ENCODE data around the gene NFATC4.

Gene NFATC4

DNA sequence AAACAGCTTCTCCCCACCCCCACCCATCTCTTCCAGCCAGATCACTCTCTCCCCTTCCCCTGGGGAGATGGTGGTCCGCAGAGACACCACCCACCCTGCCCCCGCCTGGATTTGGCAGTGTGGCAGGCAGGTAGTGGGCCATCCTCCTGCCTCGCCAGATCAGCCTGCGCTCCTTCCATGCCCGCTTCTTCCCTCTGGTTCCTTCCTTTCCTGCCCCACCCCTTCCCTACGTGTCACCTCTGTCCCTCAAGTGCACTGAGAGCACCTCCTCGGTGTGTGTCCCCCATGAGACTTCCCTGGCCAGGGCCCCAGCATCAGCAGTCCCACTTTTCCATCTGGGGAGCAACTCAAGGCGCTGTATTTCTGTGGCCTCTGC is 31.5 kb downstream of the NFATC4 start:
- CTCF ChIA-PET: interaction anchor here (1.1 to 1.3 kb wide), 2 partner anchors 12 to 32 kb away, joined by 4 to 8 read pairs; no protein-coding TSS in a partner anchor

DNA sequence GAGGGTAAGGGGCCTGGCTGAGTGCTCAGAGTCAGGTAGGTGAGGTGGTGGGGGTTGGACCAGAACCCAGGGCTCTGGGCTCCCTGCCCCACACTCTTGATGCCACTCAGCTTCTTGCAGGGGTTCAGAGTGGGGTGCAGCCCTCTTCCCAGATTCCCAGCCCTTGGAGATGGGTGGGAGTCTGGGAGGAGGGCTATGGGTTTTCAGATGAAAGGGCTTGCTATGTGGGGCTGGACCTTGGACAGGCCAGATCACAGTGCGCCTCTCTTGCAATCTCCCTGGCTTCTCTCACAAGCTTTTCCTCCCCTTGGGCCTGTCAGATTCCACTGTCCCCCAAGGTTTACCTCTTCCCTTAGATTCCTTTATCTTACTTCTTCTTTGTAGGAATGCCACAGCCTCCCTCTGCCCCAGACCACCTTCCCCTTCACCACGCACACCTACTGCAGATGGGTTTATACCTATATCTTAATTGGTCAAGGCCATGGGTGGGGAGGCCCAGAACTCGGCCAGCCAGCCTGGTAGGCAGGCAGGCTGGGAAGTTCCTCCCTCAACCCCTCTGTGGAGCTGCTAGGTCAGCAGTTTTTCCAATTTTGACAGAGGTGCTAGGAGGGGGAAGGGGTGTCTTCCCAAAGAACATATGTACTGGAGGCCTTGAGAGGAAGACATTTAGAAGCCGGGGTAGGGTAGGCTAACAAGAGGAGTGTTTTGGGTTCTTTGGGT is 32.2 kb downstream of the NFATC4 start:
- no peak for DNase-seq (ENCODE audit: extremely low spot score)
- CTCF ChIA-PET: interaction anchor here (1.5 kb wide), 1 partner anchor 67 kb away, joined by 5 read pairs; no protein-coding TSS in a partner anchor
- no peak for TF ChIP-seq TARDBP (IDR thresholded peaks at IDR 0.05)
- TF ChIP-seq FOXK2 (IDR thresholded peaks at IDR 0.05): no peak
- no peak for TF ChIP-seq FOXM1 (IDR thresholded peaks at IDR 0.05; ENCODE audit: borderline replicate concordance)
- TF ChIP-seq LEF1 (IDR thresholded peaks at IDR 0.05; ENCODE audit: borderline replicate concordance): no peak
- TF ChIP-seq L3MBTL2 (conservative IDR thresholded peaks at IDR 0.05): no peak
- TF ChIP-seq ZNF384 (IDR thresholded peaks at IDR 0.05): no peak
- TF ChIP-seq, protein P1, sequence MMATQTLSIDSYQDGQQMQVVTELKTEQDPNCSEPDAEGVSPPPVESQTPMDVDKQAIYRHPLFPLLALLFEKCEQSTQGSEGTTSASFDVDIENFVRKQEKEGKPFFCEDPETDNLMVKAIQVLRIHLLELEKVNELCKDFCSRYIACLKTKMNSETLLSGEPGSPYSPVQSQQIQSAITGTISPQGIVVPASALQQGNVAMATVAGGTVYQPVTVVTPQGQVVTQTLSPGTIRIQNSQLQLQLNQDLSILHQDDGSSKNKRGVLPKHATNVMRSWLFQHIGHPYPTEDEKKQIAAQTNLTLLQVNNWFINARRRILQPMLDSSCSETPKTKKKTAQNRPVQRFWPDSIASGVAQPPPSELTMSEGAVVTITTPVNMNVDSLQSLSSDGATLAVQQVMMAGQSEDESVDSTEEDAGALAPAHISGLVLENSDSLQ (IDR thresholded peaks at IDR 0.05): no peak
- TF ChIP-seq NFRKB (IDR thresholded peaks at IDR 0.05): no peak
- TF ChIP-seq SP1 (IDR thresholded peaks at IDR 0.05): no peak
- no peak for TF ChIP-seq BHLHE40 (IDR thresholded peaks at IDR 0.05; ENCODE audit: borderline replicate concordance)
- no peak for TF ChIP-seq ELF4 (IDR thresholded peaks at IDR 0.05)
- TF ChIP-seq ARNT (IDR thresholded peaks at IDR 0.05): no peak
- TF ChIP-seq SUZ12 (IDR thresholded peaks at IDR 0.05): no peak
- TF ChIP-seq CTBP1 (IDR thresholded peaks at IDR 0.05; ENCODE audit: borderline replicate concordance): no peak

More for the DNA sequence above, 31.5 kb downstream of the NFATC4 start:
- POLR2A ChIA-PET: interaction anchor here (1.0 to 2.5 kb wide), 6 partner anchors 10 to 34 kb away, joined by 3 to 10 read pairs (median 6); partner anchors contain the start of genes CBLN3 and KHNYN
- no peak for TF ChIP-seq NFRKB (IDR thresholded peaks at IDR 0.05)
- no peak for TF ChIP-seq BHLHE40 (IDR thresholded peaks at IDR 0.05; ENCODE audit: borderline replicate concordance)
- TF ChIP-seq FOXA1 (IDR thresholded peaks at IDR 0.05): no peak
- no peak for TF ChIP-seq SP1 (IDR thresholded peaks at IDR 0.05)
- no peak for TF ChIP-seq TARDBP (IDR thresholded peaks at IDR 0.05)
- no peak for TF ChIP-seq ARNT (IDR thresholded peaks at IDR 0.05)
- no peak for TF ChIP-seq ELF4 (IDR thresholded peaks at IDR 0.05)
- no peak for TF ChIP-seq HDGF (IDR thresholded peaks at IDR 0.05; ENCODE audit: borderline replicate concordance)
- TF ChIP-seq LEF1 (IDR thresholded peaks at IDR 0.05; ENCODE audit: borderline replicate concordance): no peak
- TF ChIP-seq L3MBTL2 (conservative IDR thresholded peaks at IDR 0.05): no peak
- TF ChIP-seq CTBP1 (IDR thresholded peaks at IDR 0.05; ENCODE audit: borderline replicate concordance): no peak
- TF ChIP-seq FOXM1 (IDR thresholded peaks at IDR 0.05; ENCODE audit: borderline replicate concordance): no peak
- TF ChIP-seq SUZ12 (IDR thresholded peaks at IDR 0.05): no peak
- TF ChIP-seq ZNF384 (IDR thresholded peaks at IDR 0.05): no peak
- no peak for TF ChIP-seq FOXK2 (IDR thresholded peaks at IDR 0.05)
- TF ChIP-seq, protein P1 (IDR thresholded peaks at IDR 0.05): no peak
- no peak for DNase-seq (ENCODE audit: extremely low spot score)

DNA sequence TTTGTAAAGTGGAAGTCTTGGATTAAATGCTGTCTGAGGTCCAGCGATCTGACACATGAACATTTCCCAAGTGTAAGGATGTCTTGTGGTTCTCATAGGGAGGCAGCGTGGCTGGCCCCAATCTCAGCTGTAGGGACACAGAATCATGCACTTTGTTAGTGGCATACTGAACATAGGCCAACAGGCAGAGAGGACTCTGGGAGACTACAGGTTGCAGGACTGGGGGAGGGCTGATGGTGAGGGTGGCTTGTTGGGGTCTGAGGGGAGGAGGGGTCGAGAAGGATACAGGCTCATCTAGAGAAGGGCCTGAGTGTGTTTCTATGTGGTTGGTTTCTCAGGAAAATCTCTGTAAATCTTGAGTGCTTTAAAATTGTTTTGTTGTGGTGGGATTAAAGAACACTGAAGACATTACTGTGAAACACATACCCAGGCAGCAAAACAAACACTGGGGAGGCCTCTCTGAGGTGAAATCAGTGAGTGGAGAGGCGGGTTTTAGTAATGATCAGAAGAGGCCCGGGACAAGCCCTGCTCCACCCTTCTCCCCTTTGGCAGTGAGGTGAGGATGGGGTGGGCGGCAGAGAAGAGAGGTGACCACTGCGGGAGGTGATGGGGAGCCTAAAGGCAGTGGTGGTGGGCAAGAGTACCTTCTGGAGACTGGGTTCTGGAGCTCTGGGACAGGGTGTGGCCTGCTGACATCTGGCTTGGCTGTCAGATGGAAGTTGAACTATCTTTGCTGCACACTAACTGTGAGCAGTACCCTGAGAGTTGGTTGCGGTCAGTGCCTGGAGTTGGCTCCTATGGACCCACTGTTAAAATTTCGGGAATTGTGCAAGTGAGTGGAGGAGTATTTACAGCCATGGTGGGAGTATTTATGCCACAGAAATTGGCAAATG is 34.1 kb downstream of the NFATC4 start:
- ChIA-PET CTCF (interaction anchor here (1.5 kb wide), 1 partner anchor 68 kb away, joined by 5 read pairs; no protein-coding TSS in a partner anchor), POLR2A (interaction anchor here (1.5 to 3.7 kb wide), 2 partner anchors 29 to 40 kb away, joined by 6 to 16 read pairs; partner anchors contain the start of genes KHNYN and SDR39U1)
- TF ChIP-seq BHLHE40 (IDR thresholded peaks at IDR 0.05; ENCODE audit: borderline replicate concordance) (no peak), LEF1 (IDR thresholded peaks at IDR 0.05; ENCODE audit: borderline replicate concordance) (no peak), TARDBP (IDR thresholded peaks at IDR 0.05) (no peak), L3MBTL2 (conservative IDR thresholded peaks at IDR 0.05) (no peak), SP1 (IDR thresholded peaks at IDR 0.05) (no peak), CTBP1 (IDR thresholded peaks at IDR 0.05; ENCODE audit: borderline replicate concordance) (no peak), FOXK2 (IDR thresholded peaks at IDR 0.05) (no peak), ARNT (IDR thresholded peaks at IDR 0.05) (no peak), HDGF (IDR thresholded peaks at IDR 0.05; ENCODE audit: borderline replicate concordance) (no peak), ELF4 (IDR thresholded peaks at IDR 0.05) (no peak)
- DNase-seq (ENCODE audit: extremely low spot score): no peak

More for the DNA sequence above, 32.2 kb downstream of the NFATC4 start:
- POLR2A ChIA-PET: interaction anchor here (1.5 to 2.5 kb wide), 4 partner anchors 9 to 42 kb away, joined by 5 to 10 read pairs (median 7); partner anchors contain the start of genes CBLN3, KHNYN and SDR39U1

DNA sequence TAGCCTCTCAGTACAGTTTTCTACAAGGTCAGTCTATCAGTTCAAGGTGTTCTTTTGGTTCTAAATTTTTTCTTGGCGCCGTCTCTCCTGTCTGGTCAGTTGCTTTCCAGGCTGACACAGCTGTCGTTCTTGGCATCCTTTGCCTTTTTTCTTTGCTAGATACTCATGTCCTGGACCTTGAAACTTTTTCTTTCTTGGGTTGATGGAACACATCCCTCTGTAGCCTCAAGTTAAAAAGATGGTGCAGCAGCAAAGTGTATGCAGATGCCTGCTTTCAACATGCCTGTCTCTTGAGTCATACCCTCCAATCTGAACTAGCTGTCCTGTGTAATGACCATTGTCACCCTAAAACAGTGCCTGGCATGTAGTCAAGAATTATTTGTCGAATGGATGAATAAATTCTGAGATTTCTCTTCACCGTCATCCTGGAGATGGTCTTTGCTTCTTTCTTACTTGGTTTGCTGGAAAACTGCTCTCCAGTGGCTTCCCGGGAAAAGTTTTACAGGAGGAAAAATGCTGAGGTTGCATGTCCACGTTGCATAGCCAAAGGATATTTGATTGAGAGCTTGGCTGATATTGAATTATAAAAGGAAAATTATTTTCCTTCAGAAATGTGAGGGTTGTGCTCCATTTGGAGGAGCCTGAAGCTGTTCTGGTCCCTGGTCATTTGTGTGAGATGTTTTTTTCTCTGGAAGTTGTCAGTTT is 35.5 kb downstream of the NFATC4 start:
- ChIA-PET CTCF (interaction anchor here (1.0 to 1.4 kb wide), 2 partner anchors 26 to 28 kb away, joined by 3 to 7 read pairs; no protein-coding TSS in a partner anchor), POLR2A (interaction anchor here (3.7 kb wide), 1 partner anchor 27 kb away, joined by 16 read pairs; the partner anchor contains the start of gene KHNYN)
- DNase-seq (ENCODE audit: extremely low spot score): no peak
- TF ChIP-seq ZNF384 (IDR thresholded peaks at IDR 0.05) (no peak), SP1 (IDR thresholded peaks at IDR 0.05) (no peak), FOXM1 (IDR thresholded peaks at IDR 0.05; ENCODE audit: borderline replicate concordance) (no peak), ELF4 (IDR thresholded peaks at IDR 0.05) (no peak), SUZ12 (IDR thresholded peaks at IDR 0.05) (no peak), TARDBP (IDR thresholded peaks at IDR 0.05) (no peak), FOXK2 (IDR thresholded peaks at IDR 0.05) (no peak), CTBP1 (IDR thresholded peaks at IDR 0.05; ENCODE audit: borderline replicate concordance) (no peak), NFRKB (IDR thresholded peaks at IDR 0.05) (no peak), LEF1 (IDR thresholded peaks at IDR 0.05; ENCODE audit: borderline replicate concordance) (no peak), ARNT (IDR thresholded peaks at IDR 0.05) (no peak), FOXA1 (IDR thresholded peaks at IDR 0.05) (no peak), BHLHE40 (IDR thresholded peaks at IDR 0.05; ENCODE audit: borderline replicate concordance) (no peak), HDGF (IDR thresholded peaks at IDR 0.05; ENCODE audit: borderline replicate concordance) (no peak), L3MBTL2 (conservative IDR thresholded peaks at IDR 0.05) (no peak)
- TF ChIP-seq, protein P1 (IDR thresholded peaks at IDR 0.05): no peak
